ENCODE results near the gene ANXA11. TPM values are rescaled to one million over a fixed set of nuclear protein-coding genes. Genes with fewer than 3 reads are reported as not detected.
"Not testable (repeated sequence)": the region's sequence is repeated elsewhere in the genome, so short reads cannot be mapped to it uniquely, and the experiment has no call there.

Gene ANXA11
- total RNA-seq, 1 experiment from 2014 or later = 170 TPM

DNA sequence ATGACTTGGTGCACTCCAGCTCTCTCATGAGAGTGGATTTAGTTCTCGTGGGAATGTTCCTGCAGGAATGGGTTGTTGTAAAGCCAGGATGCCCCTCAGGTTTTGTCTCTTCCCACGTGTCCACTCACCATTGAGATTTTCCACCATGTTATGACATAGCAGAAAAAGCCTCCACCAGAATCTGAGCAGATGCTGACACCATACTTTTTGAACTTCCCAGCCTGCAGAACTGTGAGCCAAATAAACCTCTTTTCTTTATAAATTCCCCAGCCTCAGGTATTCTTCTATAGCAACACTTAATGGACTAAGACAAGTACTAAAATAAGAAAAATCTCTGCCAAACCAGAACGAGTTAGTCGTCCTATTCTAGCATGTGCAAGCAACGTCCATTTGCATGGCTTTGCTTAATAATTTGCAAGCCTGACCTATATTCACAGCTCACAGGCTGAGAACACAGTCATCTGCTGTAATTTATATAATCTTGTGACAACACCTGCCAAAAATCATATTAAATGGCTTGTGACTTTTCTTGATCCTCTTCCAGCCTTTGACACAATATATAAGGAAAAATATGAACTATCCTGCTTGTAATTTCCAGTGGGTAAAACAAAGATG lies 9.1 kb upstream of the ANXA11 start:
- in situ Hi-C loops (cut with HindIII; ENCODE audit: low pct_unique_long_range_greater_than_20kb, low sequenced_read_pairs); DNase-seq (ENCODE audit: low read depth): not testable (repeated sequence)

DNA sequence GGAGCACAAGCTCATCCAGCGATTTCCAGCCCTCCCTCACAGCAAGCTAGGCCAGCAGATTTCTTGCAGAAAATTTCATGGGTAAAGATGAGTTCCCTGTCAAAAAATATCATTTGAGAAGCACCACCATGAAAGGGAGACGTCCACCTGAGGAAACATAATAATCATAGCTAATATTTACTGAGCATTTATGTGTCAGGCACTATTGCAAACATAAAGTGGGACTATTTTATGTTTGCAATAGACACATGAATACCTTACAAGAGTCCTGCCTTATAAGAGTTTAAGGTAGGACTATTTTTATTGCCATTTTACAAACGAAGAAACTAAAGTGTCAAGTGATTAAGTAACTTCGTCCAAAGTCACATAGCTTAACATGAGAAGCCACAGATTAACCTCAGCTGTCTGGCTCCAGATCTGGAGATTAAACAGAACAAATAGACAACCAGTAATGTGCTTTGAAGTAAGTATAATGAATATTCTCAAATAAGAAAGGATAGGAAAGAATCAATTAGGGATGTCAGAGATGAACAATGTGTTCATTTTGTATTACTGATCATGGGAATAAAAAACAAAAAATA lies 7.3 kb upstream of the ANXA11 start:
- in situ Hi-C loops (cut with HindIII; ENCODE audit: low pct_unique_long_range_greater_than_20kb, low sequenced_read_pairs); DNase-seq (ENCODE audit: low read depth): not testable (repeated sequence)

DNA sequence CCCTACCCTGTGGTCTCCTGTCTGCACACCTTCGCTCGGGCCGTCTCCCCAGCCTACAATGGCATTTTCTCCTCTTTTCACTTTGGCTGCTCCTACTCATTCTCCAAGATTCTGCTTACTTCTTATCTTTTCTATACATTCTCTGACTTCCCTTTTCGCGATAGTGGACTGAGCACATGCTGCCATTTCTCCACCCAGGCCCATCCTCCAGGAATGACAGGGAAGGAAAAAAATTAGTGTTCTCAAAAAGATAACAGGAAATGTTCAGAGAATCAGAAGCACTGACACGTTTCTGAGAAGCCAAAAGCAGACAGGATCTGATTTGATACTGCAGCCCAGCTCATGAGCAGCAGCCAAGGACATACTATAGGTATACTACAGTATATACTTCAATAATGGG lies 6.4 kb upstream of the ANXA11 start:
- in situ Hi-C loops (cut with HindIII; ENCODE audit: low pct_unique_long_range_greater_than_20kb, low sequenced_read_pairs) = no loop called here
- DNase-seq (ENCODE audit: low read depth) = no peak

DNA sequence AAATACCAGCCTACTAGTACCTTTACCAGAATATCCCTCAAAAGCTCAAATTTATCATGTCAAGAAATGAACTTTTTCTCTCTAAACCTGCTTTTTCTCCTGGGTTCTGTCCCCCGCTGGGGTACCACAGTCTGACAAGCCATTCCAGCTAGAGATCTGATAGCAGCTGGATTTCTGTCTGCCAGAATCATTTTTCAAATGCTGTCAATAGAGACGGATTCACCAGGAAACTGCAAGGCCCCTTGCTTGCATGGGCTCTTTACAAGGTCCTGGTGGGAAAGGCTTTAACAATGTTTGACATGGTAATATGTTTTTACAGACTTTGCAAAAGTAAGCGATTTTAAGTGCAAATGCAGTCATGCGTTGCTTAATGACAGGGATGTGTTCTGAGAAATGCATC lies 4.9 kb upstream of the ANXA11 start:
- in situ Hi-C loops (cut with HindIII; ENCODE audit: low pct_unique_long_range_greater_than_20kb, low sequenced_read_pairs) = no loop called here
- DNase-seq (ENCODE audit: low read depth) = no peak

DNA sequence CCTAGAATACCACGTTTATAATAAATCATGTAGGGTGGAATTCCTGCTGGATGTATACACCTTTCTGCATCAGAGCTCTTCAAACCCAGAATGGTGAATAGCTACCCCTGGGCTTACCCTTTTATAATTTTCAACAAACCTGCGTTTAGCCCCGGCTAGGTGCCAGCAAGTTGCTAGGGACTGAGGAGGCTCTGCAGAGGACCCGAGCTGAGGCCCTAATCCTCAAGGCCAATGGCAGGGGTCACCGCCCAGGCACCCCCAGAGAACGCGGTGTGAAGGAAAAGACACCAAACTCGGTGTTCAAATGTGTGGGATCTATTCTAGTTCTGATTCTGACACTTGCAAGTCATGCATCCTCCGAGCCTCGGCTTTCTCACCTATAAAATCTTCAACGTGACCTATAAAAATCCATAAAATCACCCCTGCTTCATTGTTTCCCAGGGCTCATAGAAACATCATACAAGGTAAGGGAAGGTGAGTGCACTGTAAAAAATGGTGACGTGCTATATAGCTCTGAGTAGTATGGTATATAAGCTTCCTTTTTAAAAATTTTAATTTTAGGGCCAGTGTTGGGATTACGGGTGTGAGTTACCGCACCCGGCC lies 2.5 kb upstream of the ANXA11 start:
- in situ Hi-C loops (cut with HindIII; ENCODE audit: low pct_unique_long_range_greater_than_20kb, low sequenced_read_pairs) = no loop called here
- no peak for DNase-seq (ENCODE audit: low read depth)

DNA sequence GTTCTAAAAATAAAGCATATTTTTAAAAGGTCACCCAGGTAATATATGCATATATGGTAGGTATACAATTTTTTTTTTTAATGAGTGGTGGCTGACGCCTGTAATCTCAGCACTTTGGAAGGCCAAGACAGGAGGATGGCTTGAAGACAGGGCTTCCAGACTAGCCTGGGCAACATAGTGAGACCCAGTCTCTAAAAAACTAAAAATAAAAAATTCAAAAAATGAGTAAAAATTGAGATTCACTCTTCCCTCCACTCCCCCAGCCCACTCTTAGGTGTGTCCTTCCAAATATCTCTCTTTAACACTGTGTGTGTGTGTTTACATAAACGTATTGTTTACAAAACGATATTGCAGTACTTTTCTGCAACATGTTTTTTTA lies 929 bp upstream of the ANXA11 start:
- in situ Hi-C loops (cut with HindIII; ENCODE audit: low pct_unique_long_range_greater_than_20kb, low sequenced_read_pairs) = no loop called here
- no peak for DNase-seq (ENCODE audit: low read depth)

DNA sequence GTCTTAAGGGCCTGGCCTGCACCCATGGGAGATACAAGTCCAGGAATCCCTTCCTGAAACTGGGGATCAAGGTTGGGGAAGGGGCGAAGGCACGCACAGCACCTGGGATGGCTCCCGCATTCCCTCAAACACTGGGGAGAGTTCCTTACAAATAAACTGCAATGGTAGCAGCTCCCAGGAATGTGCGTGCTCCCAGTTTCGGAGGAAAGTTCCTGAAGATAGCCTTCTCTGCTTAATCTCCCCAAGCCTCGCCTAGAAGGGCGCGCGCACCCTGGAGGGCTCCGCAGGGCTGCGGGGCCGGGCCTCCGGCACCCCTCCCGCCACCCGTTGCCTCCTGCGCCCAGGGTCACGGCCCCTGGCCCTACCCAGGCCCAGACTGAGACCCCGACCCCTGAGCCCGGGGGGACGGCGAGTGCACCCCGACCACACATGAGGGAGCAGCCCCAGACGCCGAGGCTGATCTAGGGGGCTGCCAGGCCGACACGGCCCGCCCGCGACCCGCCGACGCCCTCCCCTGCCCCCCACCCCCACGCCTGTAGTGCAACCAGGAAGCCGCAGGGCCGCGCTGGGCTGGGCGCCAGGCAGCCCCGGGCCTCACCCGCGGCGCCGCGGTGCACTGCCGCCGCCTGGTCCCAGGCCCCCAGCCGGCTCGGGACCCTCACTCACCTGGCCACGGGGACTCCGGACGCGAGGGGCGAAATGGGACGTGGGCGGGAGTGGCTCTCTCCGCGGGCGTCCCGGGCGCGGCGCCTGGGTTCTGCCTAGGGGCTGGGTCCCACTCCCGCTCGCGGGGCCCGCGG lies 460 bp downstream of the ANXA11 start:
- in situ Hi-C loops (cut with HindIII; ENCODE audit: low pct_unique_long_range_greater_than_20kb, low sequenced_read_pairs) = no loop called here
- no peak for DNase-seq (ENCODE audit: low read depth)

DNA sequence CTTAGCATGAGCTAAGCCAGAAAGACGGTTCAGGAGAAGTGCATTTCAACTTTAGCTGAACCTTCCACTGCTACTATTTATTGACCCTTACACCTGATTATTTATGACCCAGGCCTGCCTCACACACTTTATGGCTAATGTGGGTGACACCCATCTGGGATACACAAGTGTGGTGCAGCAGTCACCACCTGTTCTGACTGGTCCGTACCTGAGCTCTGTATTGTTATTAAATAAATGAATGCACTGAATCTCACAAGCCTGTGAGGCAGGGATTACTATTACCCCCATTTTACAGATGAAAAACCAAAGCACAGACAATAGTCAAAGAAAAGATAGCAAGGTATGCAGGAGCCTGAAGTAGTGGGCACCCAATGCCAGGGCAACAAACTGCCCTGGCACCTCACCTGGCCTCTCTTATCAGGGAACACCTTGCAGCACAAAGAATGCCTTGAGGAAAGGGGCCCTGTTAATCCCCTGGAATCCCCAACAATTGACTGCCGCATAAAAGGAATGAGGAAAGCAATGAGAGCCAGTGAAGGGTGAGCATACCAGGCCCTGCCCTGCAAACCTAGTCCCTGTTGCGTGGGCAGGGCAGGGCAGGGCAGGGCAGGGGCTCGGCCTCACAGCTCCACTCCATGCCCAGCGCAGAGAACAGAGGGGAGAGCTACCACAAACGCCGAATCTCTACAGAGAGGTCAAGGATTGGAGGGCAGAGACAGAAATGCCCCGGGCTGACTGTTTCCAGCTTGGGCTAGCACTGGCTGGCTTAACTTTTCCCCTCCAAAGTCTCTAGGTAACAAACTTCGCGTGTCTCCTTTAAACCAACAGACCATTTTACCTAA lies 1.3 kb downstream of the ANXA11 start:
- in situ Hi-C loops (cut with HindIII; ENCODE audit: low pct_unique_long_range_greater_than_20kb, low sequenced_read_pairs) = no loop called here
- DNase-seq (ENCODE audit: low read depth) = peak; percentile 37

DNA sequence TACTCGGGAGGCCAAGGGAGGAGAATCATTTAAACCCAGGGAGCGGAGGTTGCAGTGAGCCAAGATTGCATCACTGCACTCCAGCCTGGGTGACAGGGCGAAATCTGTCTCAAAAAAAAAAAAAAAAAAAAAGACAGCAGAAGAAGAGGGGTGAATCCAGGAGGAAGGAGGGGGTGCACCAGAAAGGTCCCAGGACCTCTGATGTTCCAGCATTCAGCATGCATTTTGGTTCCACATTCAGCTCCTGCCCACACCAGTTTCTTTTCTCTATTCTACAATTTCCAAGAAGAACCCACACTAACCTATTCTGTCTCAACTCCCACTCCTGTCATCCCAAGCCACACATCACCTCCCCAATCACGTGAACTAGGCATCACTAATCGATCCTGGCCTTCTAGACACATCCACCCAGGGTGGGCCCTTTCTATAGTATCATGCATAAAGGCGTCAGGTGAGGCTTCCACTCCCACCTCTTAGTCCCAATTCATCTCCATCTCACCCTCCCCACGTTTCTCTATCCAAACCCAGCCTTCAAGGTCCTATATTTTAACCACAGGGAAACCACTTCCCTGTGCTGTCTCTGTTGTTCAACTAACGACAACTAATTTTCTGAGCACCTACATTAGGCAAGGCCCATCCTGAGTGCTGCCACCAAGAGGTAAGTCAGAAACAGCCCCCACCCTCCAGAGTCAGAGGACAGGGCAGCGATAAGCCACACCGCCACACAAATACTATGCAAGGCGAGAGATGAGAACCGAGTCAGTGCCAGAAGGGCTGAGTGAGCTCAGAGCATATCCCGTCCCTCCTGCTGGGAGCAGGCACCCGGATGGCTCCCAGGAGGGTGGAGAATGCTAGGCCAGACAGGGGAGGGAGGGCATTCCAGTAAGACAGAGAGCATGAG lies 2.2 kb downstream of the ANXA11 start:
- in situ Hi-C loops (cut with HindIII; ENCODE audit: low pct_unique_long_range_greater_than_20kb, low sequenced_read_pairs) = no loop called here
- DNase-seq (ENCODE audit: low read depth) = peak; percentile 90

DNA sequence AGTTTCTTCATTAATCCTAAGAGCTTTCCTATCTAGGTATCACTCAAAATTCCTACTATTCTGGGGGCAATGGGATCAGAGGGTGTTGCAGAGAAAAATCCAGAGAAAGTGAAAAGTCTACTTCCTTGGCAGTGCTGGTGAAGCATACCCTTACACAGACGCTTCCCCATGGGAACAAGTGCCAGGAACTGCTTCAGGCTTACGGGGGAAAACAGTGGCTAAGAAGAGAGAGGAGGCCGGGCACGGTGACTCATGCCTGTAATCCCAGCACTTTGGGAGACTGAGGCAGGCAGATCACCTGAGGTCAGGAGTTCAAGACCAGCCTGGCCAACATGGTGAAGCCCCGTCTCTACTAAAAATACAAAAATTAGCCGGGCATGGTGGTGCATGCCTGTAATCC lies 2.8 kb downstream of the ANXA11 start:
- in situ Hi-C loops (cut with HindIII; ENCODE audit: low pct_unique_long_range_greater_than_20kb, low sequenced_read_pairs); DNase-seq (ENCODE audit: low read depth): not testable (repeated sequence)

DNA sequence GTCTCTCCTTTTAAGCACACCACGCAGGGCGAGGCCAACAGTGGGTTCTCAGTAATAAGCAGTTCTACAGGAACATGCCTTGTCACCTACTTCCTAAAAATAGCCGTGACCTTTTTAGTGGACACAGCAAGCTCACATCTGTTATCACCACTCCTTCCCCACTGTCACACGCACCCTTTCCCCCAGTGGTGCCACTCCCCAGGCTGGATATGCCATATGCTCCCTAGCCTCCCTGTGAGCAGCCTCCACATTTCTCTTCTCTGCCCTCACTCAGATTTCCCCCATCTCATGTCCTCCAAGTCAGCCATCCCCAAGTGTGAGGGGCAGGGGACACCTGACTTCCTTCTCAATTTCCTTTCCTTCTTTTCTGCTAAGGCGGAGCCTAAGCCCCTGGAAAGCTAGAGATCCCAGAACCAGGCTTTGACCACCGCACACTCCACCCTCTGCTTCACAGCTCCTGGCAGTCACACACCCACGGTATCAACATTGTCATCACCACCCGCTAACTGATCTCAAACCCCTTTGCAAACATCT lies 3.7 kb downstream of the ANXA11 start:
- no peak for DNase-seq (ENCODE audit: low read depth)
- in situ Hi-C loops (cut with HindIII; ENCODE audit: low pct_unique_long_range_greater_than_20kb, low sequenced_read_pairs) = no loop called here

DNA sequence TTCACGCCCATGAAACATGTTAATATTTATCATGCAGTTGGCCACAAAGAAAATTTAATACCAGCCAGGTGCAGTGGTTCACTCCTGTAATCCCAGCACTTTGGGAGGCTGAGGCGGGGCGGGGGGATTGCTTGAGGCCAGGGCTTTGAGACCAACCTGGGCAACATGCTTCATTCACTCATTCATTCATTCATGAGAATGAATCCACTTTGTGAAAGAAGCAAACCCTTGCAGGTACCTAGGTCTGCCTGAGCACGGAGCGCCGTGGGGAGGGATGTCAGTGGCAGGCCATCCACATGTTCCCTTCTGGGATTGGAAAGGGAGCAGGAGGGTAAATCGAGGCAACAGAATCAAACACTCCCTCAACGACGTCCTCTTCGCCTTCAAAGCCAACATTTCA lies 4.7 kb downstream of the ANXA11 start:
- DNase-seq (ENCODE audit: low read depth) = no peak
- in situ Hi-C loops (cut with HindIII; ENCODE audit: low pct_unique_long_range_greater_than_20kb, low sequenced_read_pairs) = no loop called here

DNA sequence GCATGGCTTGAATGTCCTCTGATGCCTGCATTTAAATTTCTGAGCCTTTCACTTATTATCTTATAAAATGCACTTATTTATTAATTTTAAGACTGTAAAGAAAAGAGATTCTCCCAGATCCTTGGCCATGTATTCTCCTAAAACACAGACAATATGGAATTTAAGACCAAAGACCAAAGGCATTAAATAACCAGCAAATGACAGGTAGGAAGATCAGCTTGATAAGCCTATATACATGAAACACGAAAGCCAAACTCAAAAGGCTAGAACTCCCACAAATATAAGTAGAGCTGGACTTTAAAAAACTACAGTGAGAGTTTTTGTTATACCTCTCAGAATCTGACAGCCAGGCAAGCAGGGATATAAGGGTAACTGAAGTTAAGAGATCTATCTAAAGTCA lies 5.1 kb downstream of the ANXA11 start:
- in situ Hi-C loops (cut with HindIII; ENCODE audit: low pct_unique_long_range_greater_than_20kb, low sequenced_read_pairs) = no loop called here
- no peak for DNase-seq (ENCODE audit: low read depth)

DNA sequence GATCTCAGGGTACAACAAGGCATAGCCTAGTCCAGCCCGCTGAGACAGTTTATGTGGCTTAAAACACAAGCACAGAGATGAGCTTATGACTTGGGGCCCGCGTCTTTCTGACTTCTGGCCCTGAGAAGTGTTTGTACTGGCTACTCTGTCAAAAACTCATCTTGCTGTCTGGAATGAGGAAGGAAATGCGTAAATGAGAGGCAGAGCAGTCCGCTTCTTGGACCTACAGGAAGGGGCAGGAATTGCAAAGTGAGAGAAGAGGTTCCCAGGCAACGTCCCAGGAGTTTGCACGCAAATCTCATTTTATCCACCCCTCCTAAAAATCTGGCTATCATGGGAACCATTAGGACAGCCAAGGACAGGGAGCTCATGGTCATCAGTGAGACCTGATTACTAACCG lies 5.5 kb downstream of the ANXA11 start:
- in situ Hi-C loops (cut with HindIII; ENCODE audit: low pct_unique_long_range_greater_than_20kb, low sequenced_read_pairs) = no loop called here
- DNase-seq (ENCODE audit: low read depth) = peak; percentile 78

DNA sequence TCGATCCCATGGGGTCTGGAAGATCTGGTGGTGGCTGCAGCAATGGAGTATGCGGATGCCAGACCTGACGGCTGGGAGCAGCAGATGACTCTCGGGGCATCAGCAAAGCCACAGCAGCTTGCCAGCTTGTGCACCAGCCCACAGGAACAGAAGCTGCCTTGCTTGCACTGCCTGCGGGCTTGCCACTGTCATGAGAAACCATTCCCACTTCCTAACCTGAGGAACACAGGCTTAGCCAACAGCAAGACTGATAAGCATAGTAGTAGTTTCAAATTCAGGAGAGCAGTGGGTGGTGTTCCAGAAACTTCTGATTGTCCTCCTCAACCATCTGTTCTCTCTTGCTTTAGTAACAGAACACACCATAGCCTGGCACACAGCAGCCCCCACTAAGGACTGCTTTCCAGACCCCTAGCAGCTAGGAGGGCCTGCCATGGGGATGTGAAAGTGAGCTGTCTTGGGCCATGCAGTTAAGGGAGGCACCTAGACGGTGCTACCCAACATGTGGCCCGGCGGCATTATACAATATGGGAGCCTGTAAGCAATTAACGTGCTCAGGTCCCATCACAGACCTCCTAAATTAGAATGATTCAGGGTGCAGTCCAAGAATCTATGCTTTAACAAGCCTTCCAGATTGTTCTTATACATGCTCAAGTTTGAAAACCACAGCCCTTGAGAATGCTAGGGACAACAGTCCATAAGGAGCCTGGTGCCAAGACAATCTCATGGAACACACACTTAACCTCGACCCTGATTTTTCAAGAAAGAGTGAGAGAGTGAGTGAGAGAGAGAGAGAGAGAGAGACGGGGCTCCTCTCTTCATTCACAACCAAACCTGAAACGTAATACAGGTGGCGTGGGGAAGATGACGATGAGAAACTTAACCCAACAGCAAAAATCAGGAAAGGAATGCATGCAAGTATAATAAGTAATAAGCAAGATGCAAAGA lies 7.1 kb downstream of the ANXA11 start:
- in situ Hi-C loops (cut with HindIII; ENCODE audit: low pct_unique_long_range_greater_than_20kb, low sequenced_read_pairs) = no loop called here
- DNase-seq (ENCODE audit: low read depth) = no peak

DNA sequence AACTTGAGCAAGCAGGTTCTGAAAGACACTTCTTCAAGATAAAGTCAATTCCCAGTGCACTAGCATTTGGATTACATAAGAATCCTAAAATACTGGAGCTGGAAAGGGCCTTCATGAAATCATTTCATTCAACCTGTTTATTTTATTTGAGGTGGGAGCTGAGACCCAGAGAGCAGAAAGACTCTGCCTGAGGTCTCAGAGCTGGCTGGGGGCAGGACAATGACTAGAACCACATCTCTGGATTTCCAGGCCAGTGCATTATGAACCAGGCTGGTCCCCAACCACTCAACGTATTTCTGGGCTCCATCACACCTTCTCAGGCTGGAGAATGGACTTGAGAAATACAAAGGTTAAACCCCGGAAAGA lies 8.4 kb downstream of the ANXA11 start:
- no peak for DNase-seq (ENCODE audit: low read depth)
- in situ Hi-C loops (cut with HindIII; ENCODE audit: low pct_unique_long_range_greater_than_20kb, low sequenced_read_pairs) = no loop called here

Measured in Caki2 (cell line).